ENCODE data around the gene RGPD3. TPM values are rescaled to one million over a fixed set of nuclear protein-coding genes. Genes with fewer than 3 reads are reported as not detected.
A peak's percentile ranks its signal among the peaks of the same experiment; 100 is the strongest.
"Not testable (repeated sequence)": the region's sequence is repeated elsewhere in the genome, so short reads cannot be mapped to it uniquely, and the experiment has no call there.

Gene RGPD3
- total RNA-seq, 1 experiment from 2014 or later, result 0.27 TPM

DNA sequence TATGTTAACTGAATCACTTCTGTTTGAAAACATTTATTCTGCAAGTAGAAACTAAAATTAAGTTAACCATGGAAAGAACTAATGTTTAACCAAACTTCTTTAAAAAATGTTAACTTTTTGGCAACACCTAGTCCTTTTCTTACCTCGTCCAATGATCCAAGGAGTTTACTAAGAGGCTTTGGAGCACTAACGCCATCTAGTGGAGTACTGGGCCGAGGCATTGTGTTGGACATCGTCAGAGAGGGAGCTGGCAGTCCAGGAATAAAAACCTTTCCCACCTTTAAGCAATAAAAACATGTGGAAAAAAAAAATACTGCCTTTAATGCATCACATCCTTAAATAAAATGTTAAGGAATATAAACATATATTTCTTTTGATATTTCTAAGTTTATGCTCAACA, 2.4 kb upstream of the RGPD3 start:
- intact Hi-C loops (cut with micrococcal nuclease; ENCODE audit: unreplicated experiment); H3K9me3 ChIP-seq; H3K4me1 ChIP-seq; BruUV-seq (replicated peaks); H3K27me3 Mint-ChIP-seq (ENCODE audit: insufficient read depth, unreplicated experiment); H3K4me3 Mint-ChIP-seq (ENCODE audit: unreplicated experiment); H3K4me3 ChIP-seq (ENCODE audit: low read depth, low read length); H3K9me3 Mint-ChIP-seq (ENCODE audit: unreplicated experiment); POLR2A ChIA-PET; CTCF ChIA-PET; H3K27ac Mint-ChIP-seq (ENCODE audit: unreplicated experiment); H3K36me3 ChIP-seq (ENCODE audit: control insufficient read depth, insufficient read depth, low read length); H3K36me3 Mint-ChIP-seq (ENCODE audit: insufficient read depth, unreplicated experiment); H3K27me3 ChIP-seq (replicated peaks; ENCODE audit: control insufficient read depth, insufficient read depth, low read length); H3K4me1 Mint-ChIP-seq (ENCODE audit: low read depth, unreplicated experiment): not testable (repeated sequence)
- DNase-seq, result peak; percentile 60 to 63
- peak in 1 of 2 experiments; percentile 27 for TF ChIP-seq CTCF (IDR thresholded peaks at IDR 0.05; ENCODE audit: insufficient read depth in 1 of 2, low read depth in 1 of 2, low read length in 1 of 2, severe bottlenecking in 1 of 2, unreplicated experiment in 1 of 2)

DNA sequence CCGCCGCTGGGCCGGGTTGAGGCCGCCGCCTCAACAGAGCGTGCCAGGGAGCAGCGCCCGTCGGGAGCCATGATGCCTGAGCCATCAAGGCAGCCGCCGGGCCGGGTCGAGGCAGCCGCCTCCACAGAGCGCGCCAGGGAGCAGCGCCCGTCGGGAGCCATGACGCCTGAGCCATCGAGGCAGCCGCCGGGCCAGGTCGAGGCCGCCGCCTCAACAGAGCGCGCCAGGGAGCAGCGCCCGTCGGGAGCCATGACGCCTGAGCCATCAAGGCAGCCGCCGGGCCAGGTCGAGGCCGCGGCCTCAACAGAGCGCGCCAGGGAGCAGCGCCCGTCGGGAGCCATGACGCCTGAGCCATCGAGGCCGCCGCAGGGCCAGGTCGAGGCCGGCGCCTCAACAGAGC, 697 bp downstream of the RGPD3 start:
- H3K4me3 ChIP-seq (ENCODE audit: low read depth, low read length); H3K27ac Mint-ChIP-seq (ENCODE audit: unreplicated experiment); H3K36me3 Mint-ChIP-seq (ENCODE audit: insufficient read depth, unreplicated experiment); H3K36me3 ChIP-seq (ENCODE audit: control insufficient read depth, insufficient read depth, low read length); POLR2A ChIA-PET; H3K9me3 Mint-ChIP-seq (ENCODE audit: unreplicated experiment); H3K4me1 Mint-ChIP-seq (ENCODE audit: low read depth, unreplicated experiment); H3K27me3 ChIP-seq (replicated peaks; ENCODE audit: control insufficient read depth, insufficient read depth, low read length); DNase-seq; H3K27me3 Mint-ChIP-seq (ENCODE audit: insufficient read depth, unreplicated experiment); intact Hi-C loops (cut with micrococcal nuclease; ENCODE audit: unreplicated experiment); H3K9me3 ChIP-seq; CTCF ChIA-PET; H3K4me3 Mint-ChIP-seq (ENCODE audit: unreplicated experiment); BruUV-seq (replicated peaks); H3K4me1 ChIP-seq: not testable (repeated sequence)

DNA sequence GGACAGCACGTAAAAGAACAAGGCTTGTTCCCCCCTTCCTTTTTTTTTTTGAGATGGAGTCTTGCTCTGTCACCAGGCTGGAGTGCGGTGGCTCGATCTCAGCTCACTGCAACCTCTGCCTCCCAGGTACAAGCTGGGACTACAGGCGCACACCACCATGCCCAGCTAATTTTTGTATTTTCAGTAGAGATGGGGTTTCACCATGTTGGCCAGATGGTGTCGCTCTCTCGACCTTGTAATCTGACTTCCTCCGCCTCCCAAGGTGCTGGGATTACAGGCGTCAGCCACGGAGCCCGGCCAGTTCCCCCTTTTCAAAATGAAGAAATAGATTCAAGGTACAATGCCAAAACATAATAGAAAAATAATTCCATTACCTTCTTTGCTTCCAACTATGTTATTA, 6.3 kb downstream of the RGPD3 start:
- CTCF ChIA-PET, result interaction anchor here (1.0 kb wide), 1 partner anchor 121 kb away, joined by 5 read pairs; no protein-coding TSS in a partner anchor
- H3K9me3 ChIP-seq; H3K27ac Mint-ChIP-seq (ENCODE audit: unreplicated experiment); H3K4me3 Mint-ChIP-seq (ENCODE audit: unreplicated experiment); H3K27me3 ChIP-seq (replicated peaks; ENCODE audit: control insufficient read depth, insufficient read depth, low read length); H3K36me3 Mint-ChIP-seq (ENCODE audit: insufficient read depth, unreplicated experiment); BruUV-seq (replicated peaks); H3K4me3 ChIP-seq (ENCODE audit: low read depth, low read length); H3K9me3 Mint-ChIP-seq (ENCODE audit: unreplicated experiment); H3K4me1 Mint-ChIP-seq (ENCODE audit: low read depth, unreplicated experiment); POLR2A ChIA-PET; H3K36me3 ChIP-seq (ENCODE audit: control insufficient read depth, insufficient read depth, low read length); H3K4me1 ChIP-seq; H3K27me3 Mint-ChIP-seq (ENCODE audit: insufficient read depth, unreplicated experiment): not testable (repeated sequence)
- intact Hi-C loops (cut with micrococcal nuclease; ENCODE audit: unreplicated experiment), result loop anchor here (5.0 kb wide), 1 partner anchor 80 kb away; no protein-coding TSS in a partner anchor
- peak in 1 of 2 experiments; percentile 12 for DNase-seq

GRCh38 chr2:106390680-106391079, 77.5 kb downstream of the RGPD3 start:
- CTCF ChIA-PET, result not testable (repeated sequence)

GRCh38 chr2:106388814-106389410, 79.3 kb downstream of the RGPD3 start:
- H3K9me3 Mint-ChIP-seq (ENCODE audit: unreplicated experiment); H3K27ac Mint-ChIP-seq (ENCODE audit: unreplicated experiment); POLR2A ChIA-PET; H3K27me3 ChIP-seq (replicated peaks; ENCODE audit: control insufficient read depth, insufficient read depth, low read length); H3K36me3 Mint-ChIP-seq (ENCODE audit: insufficient read depth, unreplicated experiment); BruUV-seq (replicated peaks); H3K4me3 Mint-ChIP-seq (ENCODE audit: unreplicated experiment); intact Hi-C loops (cut with micrococcal nuclease; ENCODE audit: unreplicated experiment); H3K4me1 ChIP-seq; DNase-seq; H3K36me3 ChIP-seq (ENCODE audit: control insufficient read depth, insufficient read depth, low read length); H3K27me3 Mint-ChIP-seq (ENCODE audit: insufficient read depth, unreplicated experiment); H3K4me3 ChIP-seq (ENCODE audit: low read depth, low read length); H3K9me3 ChIP-seq; CTCF ChIA-PET; H3K4me1 Mint-ChIP-seq (ENCODE audit: low read depth, unreplicated experiment): not testable (repeated sequence)

More at GRCh38 chr2:106390680-106391079, 77.5 kb downstream of the RGPD3 start:
- BruUV-seq (replicated peaks); H3K36me3 ChIP-seq (ENCODE audit: control insufficient read depth, insufficient read depth, low read length); H3K27ac Mint-ChIP-seq (ENCODE audit: unreplicated experiment); DNase-seq; H3K4me3 Mint-ChIP-seq (ENCODE audit: unreplicated experiment); H3K27me3 Mint-ChIP-seq (ENCODE audit: insufficient read depth, unreplicated experiment); H3K27me3 ChIP-seq (replicated peaks; ENCODE audit: control insufficient read depth, insufficient read depth, low read length); H3K9me3 ChIP-seq; intact Hi-C loops (cut with micrococcal nuclease; ENCODE audit: unreplicated experiment); H3K4me3 ChIP-seq (ENCODE audit: low read depth, low read length); POLR2A ChIA-PET; H3K36me3 Mint-ChIP-seq (ENCODE audit: insufficient read depth, unreplicated experiment); H3K4me1 ChIP-seq; H3K4me1 Mint-ChIP-seq (ENCODE audit: low read depth, unreplicated experiment); H3K9me3 Mint-ChIP-seq (ENCODE audit: unreplicated experiment): not testable (repeated sequence)

GRCh38 chr2:106384548-106384947, 83.7 kb downstream of the RGPD3 start:
- H3K9me3 ChIP-seq; H3K36me3 Mint-ChIP-seq (ENCODE audit: insufficient read depth, unreplicated experiment); CTCF ChIA-PET; H3K4me1 ChIP-seq; H3K27me3 Mint-ChIP-seq (ENCODE audit: insufficient read depth, unreplicated experiment); H3K9me3 Mint-ChIP-seq (ENCODE audit: unreplicated experiment); H3K27ac Mint-ChIP-seq (ENCODE audit: unreplicated experiment); H3K4me3 ChIP-seq (ENCODE audit: low read depth, low read length); BruUV-seq (replicated peaks); H3K4me3 Mint-ChIP-seq (ENCODE audit: unreplicated experiment); DNase-seq; H3K4me1 Mint-ChIP-seq (ENCODE audit: low read depth, unreplicated experiment); POLR2A ChIA-PET; H3K36me3 ChIP-seq (ENCODE audit: control insufficient read depth, insufficient read depth, low read length); H3K27me3 ChIP-seq (replicated peaks; ENCODE audit: control insufficient read depth, insufficient read depth, low read length); intact Hi-C loops (cut with micrococcal nuclease; ENCODE audit: unreplicated experiment): not testable (repeated sequence)

Measured in Caco-2 (cell line).